NB4 (cell line): ENCODE results near the gene EPS15.
"Not testable (repeated sequence)": the region's sequence is repeated elsewhere in the genome, so short reads cannot be mapped to it uniquely, and the experiment has no call there.

Experiments used
- POLR2A ChIP-seq: IDR thresholded peaks from 2 replicates; pipeline ENCODE4 v1.6.1; 2011; ENCODE audit warnings: mild to moderate bottlenecking; ENCODE audit not compliant: insufficient read length; ENCODE audit errors: extremely low read depth
- TF ChIP-seq, protein P1 (sequence below): IDR thresholded peaks from 2 replicates; pipeline ENCODE4 v1.6.1; 2011; ENCODE audit warnings: low read depth, low read length

DNA sequence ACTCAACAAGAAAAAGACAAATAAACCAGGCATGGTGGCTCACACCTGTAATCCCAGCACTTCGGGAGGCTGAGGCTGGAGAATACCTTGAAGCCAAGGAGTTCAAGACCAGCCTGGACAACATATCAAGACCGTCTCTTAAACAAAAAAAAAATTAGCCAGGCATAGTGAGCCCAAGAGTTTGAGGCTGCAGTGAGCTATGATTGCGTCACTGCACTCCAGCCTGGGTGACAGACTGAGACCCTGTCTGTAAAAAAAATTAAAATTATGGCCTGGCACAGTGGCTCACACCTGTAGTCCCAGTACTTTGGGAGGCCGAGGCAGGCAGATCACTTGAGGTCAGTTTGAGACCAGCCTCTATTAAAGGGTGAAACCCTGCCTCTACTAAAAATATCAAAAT lies 11.4 kb upstream of the EPS15 start:
- TF ChIP-seq POLR2A, result not testable (repeated sequence)
- TF ChIP-seq, protein P1, sequence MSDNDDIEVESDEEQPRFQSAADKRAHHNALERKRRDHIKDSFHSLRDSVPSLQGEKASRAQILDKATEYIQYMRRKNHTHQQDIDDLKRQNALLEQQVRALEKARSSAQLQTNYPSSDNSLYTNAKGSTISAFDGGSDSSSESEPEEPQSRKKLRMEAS, result not testable (repeated sequence)
